BJ (cell line): ENCODE results near the gene ABCG5. TPM values are rescaled to one million over a fixed set of nuclear protein-coding genes. Genes with fewer than 3 reads are reported as not detected.

ENCODE experiments used
- CTCF ChIA-PET: fragments of 350-600 bp; formaldehyde crosslinking; extraction: SDS; loops from one replicate; lab custom pipeline; 2021; ENCODE audit warnings: antibody characterized with exemption, inconsistent platforms; lab: Yijun Ruan, JAX
- POLR2A ChIA-PET: fragments of 300-600 bp; sonication (Branson Sonifier 250); formaldehyde crosslinking; extraction: SDS; loops from one replicate; lab custom pipeline; 2021; ENCODE audit warnings: antibody characterized with exemption; lab: Charles Lee
- DNase-seq: peaks from one replicate; pipeline ENCODE4 v3.0.0-alpha.2; 2011; ENCODE audit warnings: low read depth
- H3K27me3 ChIP-seq: 2 replicates; pipeline ENCODE4 v1.6.0; 2011; ENCODE audit warnings: low read length; ENCODE audit not compliant: control insufficient read depth, insufficient read depth
- H3K36me3 ChIP-seq: 2 replicates; pipeline ENCODE4 v1.5.1; 2011; ENCODE audit warnings: low read length; ENCODE audit not compliant: control insufficient read depth, insufficient read depth
- H3K4me3 ChIP-seq: 2 replicates; pipeline ENCODE4 v1.5.1; 2011; ENCODE audit warnings: low read depth, mild to moderate bottlenecking, control low read depth, low read length
- polyA plus RNA-seq: library from polyadenylated mRNA; depleted of rRNA; stranded (reverse); fragments of >200 nt; gene quantifications from 2 replicates; pipeline ENCODE4 v1.2.3, GENCODE V29; 2011
- TF ChIP-seq, protein P1 (sequence below): IDR thresholded peaks from 2 replicates; pipeline ENCODE4 v1.5.1; 2011; ENCODE audit warnings: low read depth, mild to moderate bottlenecking, control low read depth, inconsistent platforms, low read length, moderate library complexity; ENCODE audit not compliant: insufficient read depth

The ABCG5 gene
- polyA plus RNA-seq, 1 experiment: not detected

DNA sequence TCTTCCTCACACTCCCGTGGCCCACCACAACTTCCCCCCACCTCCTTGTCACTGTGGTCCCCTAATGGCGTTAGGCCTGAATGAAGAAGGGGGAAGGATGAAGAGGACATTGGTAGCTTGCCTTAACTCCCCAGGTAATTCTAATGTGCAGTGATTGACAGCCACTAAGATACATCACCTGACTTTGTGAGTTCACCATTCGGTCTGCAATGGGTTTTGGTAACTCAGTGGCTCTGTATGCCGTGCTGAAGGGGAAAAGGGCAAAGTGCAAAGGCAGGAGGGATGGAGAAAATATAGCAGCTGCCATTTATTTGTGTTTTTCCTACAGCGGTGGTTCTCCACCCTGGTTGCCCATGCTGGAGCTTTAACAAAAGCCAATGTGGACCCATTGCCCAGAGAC is 42.3 kb upstream of the ABCG5 start:
- CTCF ChIA-PET: interaction anchor here (1.3 kb wide), 1 partner anchor 41 kb away, joined by 4 read pairs; no protein-coding TSS in a partner anchor
- DNase-seq: no peak
- POLR2A ChIA-PET: no interaction called here
- Histone ChIP-seq H3K4me3 (no peak overlapping the region), H3K36me3 (no peaks in the 10 kb centered on the region), H3K27me3 (no peaks in the 10 kb centered on the region)
- TF ChIP-seq, protein P1, sequence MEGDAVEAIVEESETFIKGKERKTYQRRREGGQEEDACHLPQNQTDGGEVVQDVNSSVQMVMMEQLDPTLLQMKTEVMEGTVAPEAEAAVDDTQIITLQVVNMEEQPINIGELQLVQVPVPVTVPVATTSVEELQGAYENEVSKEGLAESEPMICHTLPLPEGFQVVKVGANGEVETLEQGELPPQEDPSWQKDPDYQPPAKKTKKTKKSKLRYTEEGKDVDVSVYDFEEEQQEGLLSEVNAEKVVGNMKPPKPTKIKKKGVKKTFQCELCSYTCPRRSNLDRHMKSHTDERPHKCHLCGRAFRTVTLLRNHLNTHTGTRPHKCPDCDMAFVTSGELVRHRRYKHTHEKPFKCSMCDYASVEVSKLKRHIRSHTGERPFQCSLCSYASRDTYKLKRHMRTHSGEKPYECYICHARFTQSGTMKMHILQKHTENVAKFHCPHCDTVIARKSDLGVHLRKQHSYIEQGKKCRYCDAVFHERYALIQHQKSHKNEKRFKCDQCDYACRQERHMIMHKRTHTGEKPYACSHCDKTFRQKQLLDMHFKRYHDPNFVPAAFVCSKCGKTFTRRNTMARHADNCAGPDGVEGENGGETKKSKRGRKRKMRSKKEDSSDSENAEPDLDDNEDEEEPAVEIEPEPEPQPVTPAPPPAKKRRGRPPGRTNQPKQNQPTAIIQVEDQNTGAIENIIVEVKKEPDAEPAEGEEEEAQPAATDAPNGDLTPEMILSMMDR: no peak

DNA sequence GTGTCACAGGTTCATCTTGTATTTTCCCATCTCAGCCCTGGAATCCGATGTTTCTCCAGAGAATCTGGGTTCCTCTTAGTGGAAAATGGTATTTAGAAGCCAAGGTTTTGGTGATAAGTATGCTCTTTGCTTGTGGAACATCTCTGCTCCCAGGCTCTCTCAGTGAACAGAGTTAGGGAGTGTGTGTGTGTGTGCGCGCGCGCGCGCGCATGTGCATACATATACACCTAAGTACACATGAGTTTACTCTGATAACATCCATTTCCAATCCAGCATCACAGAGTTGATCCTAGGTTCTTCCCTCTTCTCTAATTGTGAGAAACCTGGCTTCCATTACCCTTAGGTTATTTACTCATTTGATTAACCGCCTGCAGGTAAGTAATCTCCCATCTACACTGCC is 41.8 kb upstream of the ABCG5 start:
- H3K27me3 ChIP-seq: no peaks in the 10 kb centered on the region
- ChIA-PET CTCF (interaction anchor here (1.3 kb wide), 1 partner anchor 42 kb away, joined by 4 read pairs; no protein-coding TSS in a partner anchor), POLR2A (no interaction called here)
- TF ChIP-seq, protein P1: no peak
- H3K4me3 ChIP-seq: no peak overlapping the region
- no peaks in the 10 kb centered on the region for H3K36me3 ChIP-seq
- no peak for DNase-seq

DNA sequence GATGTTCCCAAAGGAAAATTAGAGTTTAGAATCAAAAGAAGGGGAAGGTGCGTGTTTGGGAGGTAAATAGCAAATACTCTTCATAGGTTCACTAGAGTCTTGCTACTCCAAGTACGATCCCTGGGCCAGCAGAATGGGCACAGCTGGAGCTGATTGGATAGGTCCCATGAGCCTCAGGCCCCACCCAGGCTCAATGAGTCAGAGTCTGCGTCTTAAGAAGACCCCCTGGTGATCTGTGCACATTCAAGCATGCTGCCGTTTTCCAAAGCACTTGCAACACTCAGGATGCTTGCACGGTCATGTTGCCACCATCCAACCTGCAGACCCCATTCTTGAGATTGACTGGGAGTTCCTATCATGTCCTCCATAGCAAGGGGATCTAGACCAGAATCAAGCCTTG is 40.6 kb upstream of the ABCG5 start:
- no peak for DNase-seq
- ChIA-PET POLR2A (no interaction called here), CTCF (no interaction called here)
- Histone ChIP-seq H3K27me3 (peaks cover 2% of the 10 kb centered on the region; the same call in 1 of the 2 replicates), H3K36me3 (no peaks in the 10 kb centered on the region), H3K4me3 (no peak overlapping the region)
- TF ChIP-seq, protein P1: no peak

DNA sequence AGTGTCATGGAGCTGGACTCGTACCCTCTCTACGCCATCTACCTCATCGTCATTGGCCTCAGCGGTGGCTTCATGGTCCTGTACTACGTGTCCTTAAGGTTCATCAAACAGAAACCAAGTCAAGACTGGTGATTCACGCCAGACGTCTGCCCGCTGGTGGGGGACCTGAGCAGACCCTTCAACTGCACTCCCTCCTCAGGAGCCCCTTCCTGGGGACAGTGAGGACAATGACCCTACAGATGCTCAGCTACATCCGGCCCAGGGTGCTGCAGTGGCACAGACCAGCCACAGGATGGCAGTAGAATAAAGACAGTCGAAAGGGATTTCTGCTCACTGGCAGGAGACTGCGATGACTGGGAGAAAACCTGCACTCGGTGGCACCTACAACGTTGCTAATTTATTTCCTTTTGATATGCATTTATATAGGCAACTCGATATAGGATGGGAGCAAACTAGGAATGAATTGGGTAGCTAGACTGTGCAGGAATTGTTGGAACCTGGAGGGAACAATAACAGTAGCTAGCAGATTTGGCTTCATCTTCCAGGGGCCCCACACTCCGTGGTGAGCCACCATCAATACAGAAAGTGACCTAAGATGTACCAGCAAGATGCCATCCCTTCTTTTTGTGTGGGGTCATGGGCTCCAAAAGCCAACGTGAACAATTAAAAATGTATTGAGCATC is 39.3 kb upstream of the ABCG5 start:
- peak; percentile 3 for DNase-seq
- ChIA-PET CTCF (interaction anchor here (0.7 to 1.5 kb wide), 18 partner anchors 10 to 512 kb away, joined by 3 to 8 read pairs (median 4); no protein-coding TSS in a partner anchor), POLR2A (no interaction called here)
- TF ChIP-seq, protein P1: peak; percentile 96
- Histone ChIP-seq H3K27me3 (peaks cover 4% of the 10 kb centered on the region), H3K36me3 (no peaks in the 10 kb centered on the region), H3K4me3 (no peak overlapping the region)

DNA sequence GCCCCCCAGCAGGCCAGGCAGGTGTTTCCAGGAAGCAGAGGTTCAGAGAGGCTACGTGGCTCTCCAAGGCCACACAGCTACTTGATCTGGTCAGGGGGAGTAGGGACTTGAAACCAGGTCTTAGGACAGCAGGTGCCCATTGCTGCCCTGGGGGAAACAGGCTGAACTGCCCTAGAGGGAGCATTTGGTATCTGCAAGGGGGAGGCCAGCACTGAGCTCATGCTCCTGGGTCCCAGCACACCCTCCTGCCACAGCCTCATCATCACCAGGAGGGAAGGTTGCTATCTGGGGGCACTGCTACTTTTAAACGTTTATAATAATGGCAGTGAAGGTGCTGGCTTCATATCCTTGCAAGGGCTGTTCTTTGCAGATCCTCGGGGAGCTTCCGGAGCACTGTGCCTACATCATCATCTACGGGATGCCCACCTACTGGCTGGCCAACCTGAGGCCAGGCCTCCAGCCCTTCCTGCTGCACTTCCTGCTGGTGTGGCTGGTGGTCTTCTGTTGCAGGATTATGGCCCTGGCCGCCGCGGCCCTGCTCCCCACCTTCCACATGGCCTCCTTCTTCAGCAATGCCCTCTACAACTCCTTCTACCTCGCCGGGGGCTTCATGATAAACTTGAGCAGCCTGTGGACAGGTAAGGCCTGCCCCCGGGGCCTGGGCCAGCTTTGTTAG is 36.3 kb upstream of the ABCG5 start:
- H3K4me3 ChIP-seq: no peak overlapping the region
- no peaks in the 10 kb centered on the region for H3K36me3 ChIP-seq
- H3K27me3 ChIP-seq: peaks cover 13% of the 10 kb centered on the region
- ChIA-PET CTCF (interaction anchor here (0.7 kb wide), 1 partner anchor 264 kb away, joined by 3 read pairs; no protein-coding TSS in a partner anchor), POLR2A (no interaction called here)
- TF ChIP-seq, protein P1: no peak
- DNase-seq: no peak
